Endothelial cell of umbilical vein (primary cell): ENCODE results near the gene NHLRC4. TPM values are rescaled to one million over a fixed set of nuclear protein-coding genes. Genes with fewer than 3 reads are reported as not detected.

ENCODE experiments used
- BruUV-seq: library from RNA; stranded (reverse); fragments of 400-500 nt; replicated peaks from 2 replicates; lab custom pipeline; 2021; lab: Mats Ljungman, UMichigan
- CTCF ChIA-PET: fragments of 300-600, 350-600 bp; sonication (Branson Sonifier 250); formaldehyde crosslinking; loops from one replicate; lab custom pipeline; 2021; ENCODE audit warnings: antibody characterized with exemption, inconsistent platforms; lab: Charles Lee
- POLR2A ChIA-PET: fragments of 300-600, 350-600 bp; sonication (Branson Sonifier 250); formaldehyde crosslinking; loops from one replicate; lab custom pipeline; 2021; ENCODE audit warnings: antibody characterized with exemption, inconsistent platforms; lab: Charles Lee
- DNase-seq: peaks from one replicate; pipeline ENCODE4 v3.0.0-alpha.2; 2011; ENCODE audit warnings: low read depth, low spot score
- FAIRE-seq: peaks from 2 replicates; lab custom pipeline; 2011; peaks lifted over from hg19 to GRCh38; lab: Jason Lieb, UNC
- H2AFZ ChIP-seq: 2 replicates; pipeline ENCODE4 v1.6.0; 2012; ENCODE audit warnings: low read depth, low read length, control low read depth, inconsistent platforms
- H3K27ac ChIP-seq: 2 replicates; pipeline ENCODE4 v1.5.1; 2011; ENCODE audit warnings: low read depth, mild to moderate bottlenecking, control low read depth, low read length, moderate library complexity; ENCODE audit not compliant: insufficient read depth
- H3K27me3 ChIP-seq, 2 experiments: 2 replicates each; pipeline versions ENCODE4 v1.6.0 to v1.6.1; 2011; ENCODE audit warnings: low read length in 2 of 2, mixed read lengths in 1 of 2; ENCODE audit not compliant: control insufficient read depth in 2 of 2, insufficient read depth in 2 of 2
- H3K36me3 ChIP-seq, 2 experiments: 2 replicates in 1 of 2; 3 replicates in 1 of 2; pipeline ENCODE4 v1.5.1; 2011; ENCODE audit warnings: low read length in 2 of 2, mild to moderate bottlenecking in 1 of 2, moderate library complexity in 1 of 2; ENCODE audit not compliant: control insufficient read depth in 2 of 2, insufficient read depth in 2 of 2; ENCODE audit errors: extremely low read depth in 1 of 2
- H3K4me1 ChIP-seq: 3 replicates; pipeline ENCODE4 v1.5.1; 2011; ENCODE audit warnings: mild to moderate bottlenecking, low read length; ENCODE audit not compliant: control insufficient read depth, insufficient read depth; ENCODE audit errors: extremely low read depth
- H3K4me2 ChIP-seq: 2 replicates; pipeline ENCODE4 v1.6.1; 2011; ENCODE audit warnings: low read length, control low read depth, mixed read lengths; ENCODE audit not compliant: insufficient read depth
- H3K4me3 ChIP-seq, 3 experiments: fragments of 200-600 bp in 1 of 3; sonication (generic), shearing (Covaris generic) in 1 of 3; replicated peaks in 1 of 3; 2 replicates each; pipeline ENCODE4 v1.5.1; 2011 to 2016; ENCODE audit warnings: control low read depth in 3 of 3, low read length in 3 of 3, mild to moderate bottlenecking in 2 of 3, inconsistent platforms in 1 of 3, low read depth in 1 of 3, moderate library complexity in 1 of 3; ENCODE audit not compliant: insufficient read depth in 1 of 3
- H3K79me2 ChIP-seq: 2 replicates; pipeline ENCODE4 v1.6.0; 2012; ENCODE audit warnings: low read length, inconsistent platforms; ENCODE audit not compliant: control insufficient read depth, insufficient read depth
- H3K9ac ChIP-seq: replicated peaks from 2 replicates; pipeline ENCODE3; 2011; ENCODE audit warnings: low read length, control low read depth; ENCODE audit not compliant: insufficient read depth; ENCODE audit errors: extremely low read depth
- H3K9me1 ChIP-seq: replicated peaks from 3 replicates; pipeline ENCODE4 v1.6.0; 2011; ENCODE audit warnings: mild to moderate bottlenecking, low read length; ENCODE audit not compliant: control insufficient read depth, insufficient read depth; ENCODE audit errors: extremely low read depth
- H3K9me3 ChIP-seq: replicated peaks from 2 replicates; pipeline ENCODE4 v1.5.1; 2012; ENCODE audit warnings: low read length, inconsistent platforms; ENCODE audit not compliant: control insufficient read depth, insufficient read depth
- H4K20me1 ChIP-seq: replicated peaks from 2 replicates; pipeline ENCODE3; 2011; ENCODE audit warnings: mild to moderate bottlenecking, low read length; ENCODE audit not compliant: control insufficient read depth, insufficient read depth; ENCODE audit errors: extremely low read depth
- EZH2 ChIP-seq: IDR thresholded peaks from 2 replicates; pipeline ENCODE4 v1.6.1; 2012; ENCODE audit warnings: borderline replicate concordance, low read depth, mild to moderate bottlenecking, moderate library complexity, low read length, inconsistent platforms; ENCODE audit not compliant: severe bottlenecking
- FOS ChIP-seq: IDR thresholded peaks from 2 replicates; pipeline ENCODE4 v1.6.1; 2011; ENCODE audit warnings: mild to moderate bottlenecking, low read length, moderate library complexity, borderline replicate concordance; ENCODE audit not compliant: insufficient read depth
- GATA2 ChIP-seq: IDR thresholded peaks from 2 replicates; pipeline ENCODE4 v1.7.0; 2011; ENCODE audit warnings: low read depth, mild to moderate bottlenecking, moderate library complexity, mixed read lengths, low read length; ENCODE audit not compliant: insufficient read length, insufficient read depth
- JUN ChIP-seq: IDR thresholded peaks from 2 replicates; pipeline ENCODE4 v1.6.1; 2011; ENCODE audit warnings: borderline replicate concordance, low read depth; ENCODE audit not compliant: insufficient read length, insufficient read depth
- MAX ChIP-seq: IDR thresholded peaks from 2 replicates; pipeline ENCODE4 v1.6.1; 2011; ENCODE audit not compliant: insufficient read depth, insufficient read length
- MYC ChIP-seq: IDR thresholded peaks from one replicate; pipeline ENCODE4 v1.6.1; 2011; ENCODE audit warnings: mild to moderate bottlenecking, low read depth, low read length
- POLR2A ChIP-seq: IDR thresholded peaks from 2 replicates; pipeline ENCODE4 v1.6.1; 2012; ENCODE audit warnings: low read depth, mild to moderate bottlenecking, control low read depth, low read length
- POLR2AphosphoS5 ChIP-seq: IDR thresholded peaks from 2 replicates; pipeline ENCODE4 v1.6.1; 2012; ENCODE audit warnings: low read depth, mild to moderate bottlenecking, control low read depth, low read length, moderate library complexity; ENCODE audit not compliant: insufficient read depth
- dilution Hi-C: fragments of 300-500 bp; cut with MboI; formaldehyde crosslinking; loops from one replicate; pipeline ENCODE4 v1.15.0; 2019; ENCODE audit warnings: low sequenced_read_pairs; ENCODE audit not compliant: extremely low pct_ligation_motif_present
- intact Hi-C: fragments of 100-400 bp; cut with micrococcal nuclease; formaldehyde crosslinking; loops from one replicate; pipeline ENCODE4 v1.10.0; 2022
- polyA plus RNA-seq, 4 experiments: library from polyadenylated mRNA; depleted of rRNA in 3 of 4; stranded (reverse) in 3 of 4; unstranded in 1 of 4; fragments of >200 nt; gene quantifications; 2 replicates each; pipeline versions ENCODE4 v1.2.1 to v1.2.3, GENCODE V29; 2011 to 2012; ENCODE audit warnings: missing spikeins in 1 of 4
- total RNA-seq: library from RNA; stranded (reverse); gene quantifications from 2 replicates; pipeline ENCODE4 v1.2.3, GENCODE V29; 2021
- TF ChIP-seq, protein P1 (sequence below), 2 donors: IDR thresholded peaks; 1 replicate in 1 of 2; 2 replicates in 1 of 2; pipeline ENCODE4 v1.5.1; 2011; ENCODE audit warnings: low read length in 2 of 2, mild to moderate bottlenecking in 2 of 2, moderate library complexity in 2 of 2, control low read depth in 1 of 2, inconsistent platforms in 1 of 2, low read depth in 1 of 2; ENCODE audit not compliant: insufficient read depth in 1 of 2; ENCODE audit errors: extremely low read depth in 1 of 2

Gene NHLRC4
- total and polyA plus RNA-seq, 2 donors (not counting 3 experiments of a cell fraction or from before 2014, with no cell fraction given): 0.73 to 0.94 TPM

DNA sequence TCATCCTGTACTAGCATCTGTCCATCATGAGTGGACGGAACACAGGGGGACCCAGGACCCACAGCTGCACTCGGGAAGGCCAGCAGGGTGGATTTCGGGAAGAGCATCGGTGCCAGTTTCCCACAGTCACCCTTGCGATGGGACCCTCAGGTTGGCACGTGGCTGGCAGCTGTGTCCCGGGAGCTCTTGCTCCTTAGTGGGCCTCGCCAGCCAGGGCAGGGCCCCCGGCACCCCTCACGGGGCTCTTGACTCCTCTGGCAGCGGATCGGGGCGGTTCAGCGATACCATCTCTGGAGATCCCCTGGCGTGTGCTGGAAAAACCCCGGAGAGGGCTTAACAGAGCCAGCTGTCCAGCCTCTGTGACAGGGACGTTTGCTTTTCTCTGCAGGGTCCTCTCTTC is 30.1 kb upstream of the NHLRC4 start:
- no peaks in the 10 kb centered on the region for H3K9me3 ChIP-seq
- H3K9me1 ChIP-seq: no peaks in the 10 kb centered on the region
- intact Hi-C loops (no loop called here), dilution Hi-C loops (no loop called here)
- FAIRE-seq (no peak), DNase-seq (no peak)
- no peak overlapping the region for H3K27ac ChIP-seq
- peaks cover 0 to 3% of the 10 kb centered on the region in 2 experiments for H3K36me3 ChIP-seq
- POLR2A ChIA-PET: no interaction called here
- no peak overlapping the region for H3K4me2 ChIP-seq
- no peak overlapping the region for H3K9ac ChIP-seq
- no peaks in the 10 kb centered on the region for H4K20me1 ChIP-seq
- CTCF ChIA-PET: no interaction called here
- no peak overlapping the region for H2AFZ ChIP-seq
- no peaks in the 10 kb centered on the region for H3K4me1 ChIP-seq
- BruUV-seq: no TSS peak
- no peak overlapping the region for H3K4me3 ChIP-seq
- H3K27me3 ChIP-seq: no peaks in the 10 kb centered on the region
- TF ChIP-seq GATA2: no peak
- TF ChIP-seq MYC: no peak
- TF ChIP-seq MAX: no peak
- TF ChIP-seq JUN: no peak
- no peak for TF ChIP-seq EZH2
- TF ChIP-seq FOS: no peak
- TF ChIP-seq POLR2A: no peak
- TF ChIP-seq POLR2AphosphoS5: no peak
- TF ChIP-seq, protein P1, sequence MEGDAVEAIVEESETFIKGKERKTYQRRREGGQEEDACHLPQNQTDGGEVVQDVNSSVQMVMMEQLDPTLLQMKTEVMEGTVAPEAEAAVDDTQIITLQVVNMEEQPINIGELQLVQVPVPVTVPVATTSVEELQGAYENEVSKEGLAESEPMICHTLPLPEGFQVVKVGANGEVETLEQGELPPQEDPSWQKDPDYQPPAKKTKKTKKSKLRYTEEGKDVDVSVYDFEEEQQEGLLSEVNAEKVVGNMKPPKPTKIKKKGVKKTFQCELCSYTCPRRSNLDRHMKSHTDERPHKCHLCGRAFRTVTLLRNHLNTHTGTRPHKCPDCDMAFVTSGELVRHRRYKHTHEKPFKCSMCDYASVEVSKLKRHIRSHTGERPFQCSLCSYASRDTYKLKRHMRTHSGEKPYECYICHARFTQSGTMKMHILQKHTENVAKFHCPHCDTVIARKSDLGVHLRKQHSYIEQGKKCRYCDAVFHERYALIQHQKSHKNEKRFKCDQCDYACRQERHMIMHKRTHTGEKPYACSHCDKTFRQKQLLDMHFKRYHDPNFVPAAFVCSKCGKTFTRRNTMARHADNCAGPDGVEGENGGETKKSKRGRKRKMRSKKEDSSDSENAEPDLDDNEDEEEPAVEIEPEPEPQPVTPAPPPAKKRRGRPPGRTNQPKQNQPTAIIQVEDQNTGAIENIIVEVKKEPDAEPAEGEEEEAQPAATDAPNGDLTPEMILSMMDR (IDR thresholded peaks at IDR 0.05; ENCODE audit: extremely low read depth in 1 of 2, insufficient read depth in 1 of 2, low read depth in 1 of 2, low read length in 2 of 2): no peak
- H3K79me2 ChIP-seq: peaks cover 85% of the 10 kb centered on the region
